ENCODE data around the gene ZAP70.

The ZAP70 gene

DNA sequence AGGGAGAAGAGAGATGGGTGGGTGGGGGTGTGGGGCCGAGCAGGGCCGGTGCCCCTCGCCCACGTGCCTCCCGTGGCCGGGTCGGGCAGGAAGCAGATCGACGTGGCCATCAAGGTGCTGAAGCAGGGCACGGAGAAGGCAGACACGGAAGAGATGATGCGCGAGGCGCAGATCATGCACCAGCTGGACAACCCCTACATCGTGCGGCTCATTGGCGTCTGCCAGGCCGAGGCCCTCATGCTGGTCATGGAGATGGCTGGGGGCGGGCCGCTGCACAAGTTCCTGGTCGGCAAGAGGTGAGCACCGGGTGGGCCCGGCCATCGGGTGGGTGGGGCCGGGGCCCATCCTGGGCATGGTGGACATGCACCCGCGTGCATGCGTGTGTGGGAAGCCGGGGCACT, 21.8 kb downstream of the ZAP70 start:
- no peak for DNase-seq

GRCh38 chr2:97736185-97736584, 22.8 kb downstream of the ZAP70 start:
- no peak for DNase-seq

DNA sequence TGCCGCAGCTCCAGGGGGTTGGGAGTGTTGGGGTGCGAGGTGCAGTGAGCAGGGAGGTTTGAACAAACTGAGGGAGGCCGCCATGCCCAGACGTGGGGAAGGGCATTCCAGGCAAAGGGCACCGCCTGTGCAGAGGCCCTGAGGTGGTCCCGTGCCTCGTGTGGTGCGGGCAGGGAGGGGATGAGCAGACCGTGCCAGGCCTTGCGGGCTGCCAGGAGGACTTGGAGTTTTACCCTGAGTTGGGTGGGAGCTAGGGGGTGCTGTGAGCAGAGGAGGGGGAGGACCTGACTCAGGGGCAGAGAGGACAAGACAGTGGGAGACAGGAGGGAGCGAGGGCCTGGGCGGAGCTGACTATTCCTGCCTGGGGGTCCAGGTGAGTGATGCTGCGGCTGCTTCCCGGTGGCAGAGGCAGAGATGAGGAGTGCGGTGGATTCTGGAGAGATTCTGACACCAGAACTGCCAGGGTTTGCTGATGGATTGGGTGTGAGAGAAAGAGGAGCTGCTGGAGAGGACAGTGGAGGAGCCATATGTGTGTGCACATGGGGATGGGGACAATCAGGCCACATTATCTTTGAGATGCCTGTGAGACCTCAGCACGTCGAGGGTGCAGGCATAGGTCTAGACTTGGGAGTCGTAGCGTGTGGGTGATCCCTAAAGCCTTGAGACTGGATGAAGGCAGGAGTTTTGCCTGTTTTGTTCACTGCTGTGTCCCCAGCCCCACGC, 23.4 kb downstream of the ZAP70 start:
- DNase-seq: no peak

- DNase-seq: no peak
Observed at GRCh38 chr2:97737421-97738178, 24.2 kb downstream of the ZAP70 start.

GRCh38 chr2:97738179-97739019, 25.0 kb downstream of the ZAP70 start:
- no peak for DNase-seq

- DNase-seq: no peak
Observed at GRCh38 chr2:97739020-97739892, 25.9 kb downstream of the ZAP70 start.

GRCh38 chr2:97739893-97740245, 26.5 kb downstream of the ZAP70 start:
- no peak for DNase-seq

GRCh38 chr2:97740590-97741182, 27.3 kb downstream of the ZAP70 start:
- DNase-seq: peak; percentile 40

- DNase-seq: no peak
Observed at GRCh38 chr2:97741251-97741650, 27.9 kb downstream of the ZAP70 start.

DNA sequence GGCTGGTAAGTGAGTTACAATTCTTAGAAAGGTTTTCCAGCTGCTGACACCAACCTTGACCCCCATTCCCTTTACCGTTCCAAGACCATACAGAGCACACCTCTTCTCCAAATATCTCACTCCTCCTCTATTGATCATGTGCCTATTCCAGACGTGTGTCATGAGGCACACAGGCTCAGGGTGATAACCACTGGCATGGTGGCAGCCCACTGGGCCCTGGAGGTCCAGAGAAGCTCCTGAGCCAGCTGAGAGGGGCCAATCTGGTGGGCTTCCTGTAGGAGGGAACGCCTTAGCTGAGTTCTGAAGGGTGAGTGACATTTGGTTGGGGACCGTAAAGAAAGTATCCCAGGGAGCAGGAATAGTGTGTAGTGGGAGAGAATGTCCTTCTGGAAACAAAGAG, 28.3 kb downstream of the ZAP70 start:
- no peak for DNase-seq

- peak; percentile 33 for DNase-seq
Observed at GRCh38 chr2:97742381-97742847, 29.0 kb downstream of the ZAP70 start.

DNA sequence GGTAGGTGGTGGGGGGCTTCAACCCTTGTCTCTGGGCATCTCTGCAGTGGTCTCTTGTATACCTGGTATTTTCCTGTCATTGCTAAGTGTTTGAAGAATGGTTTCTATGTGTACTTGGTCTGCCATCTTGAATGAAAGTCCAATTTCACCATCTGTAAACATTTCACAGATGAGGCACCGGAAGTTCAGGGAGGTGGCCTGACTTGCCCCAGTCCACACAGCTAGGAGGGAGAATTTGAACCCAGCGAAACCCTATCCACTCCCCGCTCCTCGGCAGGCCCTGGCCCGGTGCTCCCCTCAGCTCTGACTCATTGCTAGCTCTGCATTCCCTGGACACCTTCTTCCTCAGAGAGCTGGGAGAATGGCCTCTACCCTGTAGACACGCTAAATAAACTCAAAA, 30.5 kb downstream of the ZAP70 start:
- no peak for DNase-seq

DNA sequence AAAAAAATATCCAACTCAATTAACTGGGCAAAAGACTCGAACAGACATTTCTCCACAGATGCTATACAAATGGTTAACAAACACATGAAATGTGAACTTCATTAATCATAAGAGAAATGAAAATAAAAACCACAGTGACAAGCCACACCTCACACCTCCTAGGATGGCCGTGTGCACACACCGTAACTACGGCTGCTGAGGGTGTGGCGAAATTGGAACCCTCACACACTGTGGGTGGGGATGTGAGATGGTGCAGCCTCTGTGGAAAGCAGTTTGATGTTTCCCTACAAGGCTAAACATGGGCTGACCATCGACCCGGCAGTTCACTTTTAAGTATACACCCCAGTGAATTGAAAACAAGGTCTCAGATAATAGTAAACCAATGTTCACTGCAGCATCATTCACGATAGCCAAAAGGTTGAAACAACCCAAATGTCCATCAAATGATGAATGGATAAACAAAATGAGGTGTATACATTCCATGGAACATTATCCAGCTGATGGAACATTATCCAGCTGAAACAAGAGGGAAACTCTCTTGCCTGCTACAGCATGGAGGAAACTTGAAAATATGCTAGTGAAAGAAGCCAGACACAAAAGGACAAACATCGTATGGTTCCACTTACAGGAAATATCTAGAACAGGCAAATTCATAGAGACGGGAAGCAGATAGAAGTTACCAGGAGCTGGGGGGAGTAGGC, 32.2 kb downstream of the ZAP70 start:
- peak; percentile 67 for DNase-seq

DNA sequence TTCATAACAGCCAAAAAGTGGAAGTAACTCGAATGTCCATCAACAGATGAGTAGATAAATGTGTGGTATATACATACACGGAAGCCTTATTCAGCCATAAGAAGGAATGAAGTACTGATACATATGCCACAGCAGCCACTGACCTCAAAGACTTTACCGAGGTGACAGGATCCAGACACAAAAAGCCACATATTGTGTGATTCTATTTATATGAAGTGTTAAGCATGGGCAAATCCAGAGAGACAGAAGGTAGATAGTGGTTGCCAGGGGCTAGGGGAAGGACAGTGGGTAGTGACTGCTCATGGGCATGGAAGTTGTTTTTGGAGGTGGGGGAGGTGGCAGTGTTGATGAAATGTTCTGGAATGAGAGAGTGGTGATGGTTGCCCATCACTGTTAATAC, 33.9 kb downstream of the ZAP70 start:
- no peak for DNase-seq

DNA sequence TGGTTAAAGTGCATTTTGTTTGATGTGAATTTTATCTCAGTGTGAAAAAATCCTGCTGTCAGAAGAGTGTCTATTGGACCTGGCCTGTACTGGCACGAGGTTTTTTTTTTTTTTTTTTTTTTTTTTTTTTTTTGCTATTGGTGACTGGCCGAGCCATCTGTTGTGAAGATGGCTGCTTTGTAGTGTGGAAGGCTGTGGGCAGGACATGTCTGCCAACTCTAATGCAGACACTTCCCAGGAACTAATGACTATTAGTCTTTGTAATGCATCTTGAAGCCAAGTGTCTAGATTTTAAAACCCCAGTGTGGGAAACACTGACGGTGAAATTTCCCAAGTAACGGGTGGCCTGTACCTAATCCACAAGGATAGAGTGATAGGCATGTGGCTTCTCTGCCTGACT, 34.3 kb downstream of the ZAP70 start:
- DNase-seq: no peak

DNA sequence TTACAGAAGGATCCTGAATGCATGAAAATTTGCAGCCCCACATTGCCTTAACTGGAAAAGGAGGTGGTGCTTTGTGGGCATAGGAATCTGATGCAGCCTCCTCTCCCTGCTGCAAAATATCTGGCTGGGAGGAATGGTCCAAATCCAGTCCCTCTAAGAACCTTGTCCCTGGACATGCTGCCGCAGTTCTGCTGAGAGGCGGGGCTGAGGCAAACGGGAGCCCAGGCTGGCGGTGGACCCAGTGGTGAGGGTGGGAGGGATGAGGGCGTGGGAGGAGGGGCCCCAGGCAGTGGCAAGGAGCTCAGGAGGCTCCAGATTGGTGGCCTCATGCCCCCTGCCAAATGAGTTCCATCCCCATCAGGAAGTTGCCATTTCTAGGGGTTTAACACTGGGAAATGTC, 36.2 kb downstream of the ZAP70 start:
- DNase-seq: no peak

DNA sequence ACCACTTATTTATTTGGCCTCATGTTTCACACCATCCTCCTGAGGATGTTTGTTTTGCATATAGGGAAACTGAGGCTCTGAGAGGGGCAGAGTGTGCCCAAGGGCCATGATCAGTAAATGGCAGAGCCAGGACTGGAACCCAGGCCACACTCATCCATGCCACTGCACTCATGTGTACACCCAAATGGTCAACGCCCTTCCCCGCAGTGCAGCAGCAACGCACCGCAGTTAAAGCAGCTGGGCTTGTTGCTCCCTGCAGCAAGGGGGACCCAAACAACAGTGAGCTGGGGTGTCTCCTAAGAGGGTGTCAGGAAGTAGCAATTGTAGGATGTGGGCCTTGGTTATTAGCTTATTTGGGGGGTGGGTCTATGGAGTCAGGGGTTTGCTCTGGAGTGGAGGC, 36.6 kb downstream of the ZAP70 start:
- no peak for DNase-seq

DNA sequence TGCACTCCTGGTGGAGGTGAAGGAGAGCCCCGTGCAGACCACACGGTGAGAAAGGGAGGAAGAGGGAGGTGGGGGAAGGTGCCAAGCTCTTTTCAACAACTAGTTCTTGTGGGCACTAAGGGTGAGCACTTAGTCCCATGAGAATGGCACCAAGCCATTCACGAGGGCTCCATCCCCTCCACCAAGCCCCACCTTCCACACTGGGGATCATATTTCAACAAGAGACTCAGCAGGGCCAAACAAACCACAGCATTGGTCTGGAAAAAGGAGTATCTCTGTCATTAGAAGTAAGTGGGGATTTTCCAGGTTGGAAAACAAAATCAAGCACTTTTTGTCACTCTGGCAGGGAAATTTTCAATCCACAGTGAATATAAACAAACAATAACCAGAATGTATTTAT, 38.4 kb downstream of the ZAP70 start:
- no peak for DNase-seq

GRCh38 chr2:97752342-97753334, 39.3 kb downstream of the ZAP70 start:
- DNase-seq: no peak

- no peak for DNase-seq
Observed at GRCh38 chr2:97754690-97755346, 41.4 kb downstream of the ZAP70 start.
